GM23248 (cell line): ENCODE data around the gene RPH3AL. TPM values are rescaled to one million over a fixed set of nuclear protein-coding genes. Genes with fewer than 3 reads are reported as not detected.

Experiments used
- DNase-seq: peaks from one replicate; pipeline ENCODE4 v3.0.0-alpha.2; 2015
- H2AFZ ChIP-seq: fragments of 200-600 bp; sonication (generic); 2 replicates; pipeline ENCODE4 v1.6.1; 2016; ENCODE audit warnings: antibody characterized with exemption
- H3F3A ChIP-seq: fragments of 200-600 bp; sonication (generic); 2 replicates; pipeline ENCODE4 v1.6.1; 2016; ENCODE audit warnings: mild to moderate bottlenecking, antibody characterized with exemption, mixed run types; ENCODE audit not compliant: insufficient read depth
- H3K27ac ChIP-seq: fragments of 200-600 bp; sonication (generic); 2 replicates; pipeline ENCODE4 v1.5.1; 2016; ENCODE audit warnings: mild to moderate bottlenecking
- H3K27me3 ChIP-seq: fragments of 200-600 bp; sonication (generic); replicated peaks from 2 replicates; pipeline ENCODE4 v1.6.1; 2016; ENCODE audit warnings: mild to moderate bottlenecking; ENCODE audit not compliant: insufficient read depth
- H3K36me3 ChIP-seq: fragments of 200-600 bp; sonication (generic); 2 replicates; pipeline ENCODE4 v1.6.1; 2016; ENCODE audit warnings: low read depth, mild to moderate bottlenecking
- H3K4me1 ChIP-seq: fragments of 200-600 bp; sonication (generic); 2 replicates; pipeline ENCODE4 v1.6.1; 2016; ENCODE audit warnings: mild to moderate bottlenecking; ENCODE audit not compliant: insufficient read depth
- H3K4me2 ChIP-seq: fragments of 200-600 bp; sonication (generic); one replicate; pipeline ENCODE4 v1.6.1; 2016; ENCODE audit warnings: mild to moderate bottlenecking; ENCODE audit not compliant: unreplicated experiment
- H3K4me3 ChIP-seq: fragments of 200-600 bp; sonication (generic); 2 replicates; pipeline ENCODE4 v1.5.1; 2016; ENCODE audit warnings: mild to moderate bottlenecking
- H3K79me2 ChIP-seq: fragments of 200-600 bp; sonication (generic); 2 replicates; pipeline ENCODE4 v1.6.1; 2016; ENCODE audit warnings: mild to moderate bottlenecking; ENCODE audit not compliant: insufficient read depth
- H3K9ac ChIP-seq: fragments of 200-600 bp; sonication (generic); 2 replicates; pipeline ENCODE4 v1.6.1; 2016; ENCODE audit warnings: mild to moderate bottlenecking
- H3K9me2 ChIP-seq: fragments of 200-600 bp; sonication (generic); 2 replicates; pipeline ENCODE4 v1.6.1; 2016; ENCODE audit warnings: mixed run types, mild to moderate bottlenecking, moderate library complexity; ENCODE audit not compliant: insufficient read depth
- H3K9me3 ChIP-seq: fragments of 200-600 bp; sonication (generic); one replicate; pipeline ENCODE4 v1.6.1; 2017; ENCODE audit warnings: low read depth
- H4K20me1 ChIP-seq: fragments of 200-600 bp; sonication (generic); 2 replicates; pipeline ENCODE4 v1.6.0; 2016; ENCODE audit not compliant: insufficient read depth
- EZH2 ChIP-seq: fragments of 200-600 bp; sonication (generic); IDR thresholded peaks from 2 replicates; pipeline ENCODE4 v1.6.1; 2018; ENCODE audit warnings: antibody characterized with exemption, mild to moderate bottlenecking; ENCODE audit not compliant: insufficient read depth, poor library complexity, severe bottlenecking
- EZH2phosphoT487 ChIP-seq: fragments of 200-600 bp; sonication (generic); IDR thresholded peaks from 2 replicates; pipeline ENCODE4 v1.6.1; 2018; ENCODE audit warnings: antibody characterized with exemption, moderate library complexity, mild to moderate bottlenecking, low read depth; ENCODE audit not compliant: insufficient read depth
- WGBS, 2 experiments: methylation state at CpG; one replicate each; pipeline ENCODE4 v1.1.6; 2015 to 2017; ENCODE audit warnings: low lambda C conversion rate in 2 of 2, low coverage in 1 of 2; ENCODE audit errors: missing lambda C conversion rate in 2 of 2; 5-methylcytosine and 5-hydroxymethylcytosine counted together
- in situ Hi-C: fragments of 300-500 bp; cut with MboI; formaldehyde crosslinking; loops from 2 replicates; pipeline ENCODE4 v1.15.0; 2020
- polyA plus RNA-seq: library from polyadenylated mRNA; unstranded; fragments of >200 nt; fragmentation: Nextera tagmentation; extraction: Ambion mirVana; gene quantifications from 2 replicates; pipeline ENCODE4 v1.2.1, GENCODE V29; 2016
- total RNA-seq: library from RNA; depleted of rRNA; stranded (reverse); fragments of >200 nt; shearing (Covaris generic); gene quantifications from 2 replicates; pipeline ENCODE4 v1.2.3, GENCODE V29; 2014

Gene RPH3AL
- total and polyA plus RNA-seq, 2 experiments from 2014 or later, result 2.7 to 5.2 TPM

GRCh38 chr17:336110-337021 is 16.2 kb downstream of the RPH3AL start:
- 46 to 47% methylated on average over 35 to 37 of the region's 37 CpGs for WGBS, 2 experiments
- DNase-seq, result no peak

GRCh38 chr17:335691-336090 is 16.9 kb downstream of the RPH3AL start:
- Histone ChIP-seq H3K79me2 (no peaks in the 10 kb centered on the region), H3K27ac (no peak overlapping the region), H3K9me3 (no peaks in the 10 kb centered on the region), H3K9ac (no peak overlapping the region), H3K4me1 (no peaks in the 10 kb centered on the region), H3K27me3 (no peaks in the 10 kb centered on the region; the same call in 1 of the 2 replicates), H3F3A (no peaks in the 10 kb centered on the region), H2AFZ (no peak overlapping the region), H4K20me1 (no peaks in the 10 kb centered on the region), H3K9me2 (no peaks in the 10 kb centered on the region), H3K4me2 (no peak overlapping the region), H3K36me3 (no peaks in the 10 kb centered on the region), H3K4me3 (no peak overlapping the region)
- peak; percentile 25 for DNase-seq
- WGBS, 2 experiments, result 24 to 32% methylated on average over 12 of the region's 12 CpGs
- no peak for TF ChIP-seq EZH2phosphoT487
- no peak for TF ChIP-seq EZH2
- in situ Hi-C loops, result no loop called here

More at GRCh38 chr17:336110-337021, 16.2 kb downstream of the RPH3AL start:
- in situ Hi-C loops, result no loop called here
- Histone ChIP-seq H2AFZ (no peak overlapping the region), H3K9me3 (no peaks in the 10 kb centered on the region), H3K9ac (no peak overlapping the region), H4K20me1 (no peaks in the 10 kb centered on the region), H3K36me3 (no peaks in the 10 kb centered on the region), H3K4me1 (no peaks in the 10 kb centered on the region), H3K9me2 (no peaks in the 10 kb centered on the region), H3K27me3 (no peaks in the 10 kb centered on the region; the same call in 1 of the 2 replicates), H3K27ac (no peak overlapping the region), H3K4me2 (no peak overlapping the region), H3K4me3 (no peak overlapping the region), H3K79me2 (no peaks in the 10 kb centered on the region), H3F3A (no peaks in the 10 kb centered on the region)
- TF ChIP-seq EZH2, result no peak
- no peak for TF ChIP-seq EZH2phosphoT487

- DNase-seq, result no peak
- H2AFZ ChIP-seq, result no peak overlapping the region
- H3K27ac ChIP-seq, result no peak overlapping the region
- no peaks in the 10 kb centered on the region for H3K79me2 ChIP-seq
- no peaks in the 10 kb centered on the region for H4K20me1 ChIP-seq
- H3K9me3 ChIP-seq, result no peaks in the 10 kb centered on the region
- no peaks in the 10 kb centered on the region; the same call in 1 of the 2 replicates for H3K27me3 ChIP-seq
- H3K36me3 ChIP-seq, result no peaks in the 10 kb centered on the region
- H3K9me2 ChIP-seq, result no peaks in the 10 kb centered on the region
- in situ Hi-C loops, result no loop called here
- TF ChIP-seq EZH2phosphoT487 (no peak), EZH2 (no peak)
- H3K4me1 ChIP-seq, result no peaks in the 10 kb centered on the region
- WGBS, 2 experiments, result 87 to 88% methylated on average over 26 to 28 of the region's 28 CpGs
- H3K4me2 ChIP-seq, result no peak overlapping the region
- H3F3A ChIP-seq, result no peaks in the 10 kb centered on the region
- no peak overlapping the region for H3K4me3 ChIP-seq
- no peak overlapping the region for H3K9ac ChIP-seq
Observed at GRCh38 chr17:334974-335481, 17.6 kb downstream of the RPH3AL start.

GRCh38 chr17:333626-334396 is 18.8 kb downstream of the RPH3AL start:
- no peak for DNase-seq
- WGBS, 2 experiments, result 57 to 63% methylated on average over 20 to 23 of the region's 23 CpGs

More at GRCh38 chr17:333626-334396, 18.8 kb downstream of the RPH3AL start:
- no peaks in the 10 kb centered on the region for H4K20me1 ChIP-seq
- no peaks in the 10 kb centered on the region; the same call in 1 of the 2 replicates for H3K27me3 ChIP-seq
- in situ Hi-C loops, result no loop called here
- no peaks in the 10 kb centered on the region for H3K9me2 ChIP-seq
- H3F3A ChIP-seq, result no peaks in the 10 kb centered on the region
- H3K27ac ChIP-seq, result no peak overlapping the region
- H3K79me2 ChIP-seq, result no peaks in the 10 kb centered on the region
- no peak overlapping the region for H3K9ac ChIP-seq
- no peak overlapping the region for H3K4me3 ChIP-seq
- H3K36me3 ChIP-seq, result no peaks in the 10 kb centered on the region
- no peak overlapping the region for H2AFZ ChIP-seq
- H3K4me1 ChIP-seq, result no peaks in the 10 kb centered on the region
- H3K4me2 ChIP-seq, result no peak overlapping the region
- H3K9me3 ChIP-seq, result no peaks in the 10 kb centered on the region
- TF ChIP-seq EZH2 (no peak), EZH2phosphoT487 (no peak)
